ENCODE results near the gene ADGRD2.

DNA sequence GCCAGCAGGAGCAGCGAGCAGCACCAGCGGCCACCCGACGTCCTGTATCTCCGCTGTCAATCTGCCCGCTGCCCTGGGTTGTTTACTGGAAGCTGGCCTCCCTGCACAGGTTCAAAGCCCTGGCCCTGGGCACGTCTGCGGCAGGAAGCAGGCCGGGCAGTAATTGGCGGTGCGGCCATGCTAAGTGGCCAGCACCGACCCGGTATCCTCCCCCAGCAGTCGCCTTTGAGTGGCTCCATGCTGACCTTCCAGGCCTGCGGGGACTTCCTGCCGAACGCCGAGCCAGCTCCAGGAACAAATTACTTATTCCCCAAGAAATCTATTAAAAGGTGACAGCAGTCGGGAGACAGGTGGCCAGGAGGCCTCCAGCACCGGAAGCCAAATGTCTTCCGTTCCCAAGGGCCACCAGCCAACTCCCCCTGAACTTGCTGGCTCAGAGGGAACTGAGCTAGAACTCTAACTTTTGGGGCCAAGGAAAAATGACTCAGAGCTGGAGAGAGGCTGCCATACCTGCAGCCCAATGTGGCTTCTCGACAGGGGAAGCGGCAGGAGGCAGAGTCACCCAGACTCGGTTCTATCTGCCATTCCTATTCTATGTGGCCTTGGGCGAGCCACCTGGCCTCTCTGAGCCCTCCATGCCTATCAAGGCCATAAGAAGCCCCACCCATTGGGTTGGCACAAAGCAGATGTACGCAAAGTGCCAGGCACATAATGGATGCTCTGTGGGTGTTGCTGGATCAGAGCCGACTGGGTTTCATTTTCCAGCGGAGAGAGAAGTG is 21.3 kb upstream of the ADGRD2 start:
- no peak for TF ChIP-seq POLR2A (IDR thresholded peaks at IDR 0.05)
- TF ChIP-seq, protein P1, sequence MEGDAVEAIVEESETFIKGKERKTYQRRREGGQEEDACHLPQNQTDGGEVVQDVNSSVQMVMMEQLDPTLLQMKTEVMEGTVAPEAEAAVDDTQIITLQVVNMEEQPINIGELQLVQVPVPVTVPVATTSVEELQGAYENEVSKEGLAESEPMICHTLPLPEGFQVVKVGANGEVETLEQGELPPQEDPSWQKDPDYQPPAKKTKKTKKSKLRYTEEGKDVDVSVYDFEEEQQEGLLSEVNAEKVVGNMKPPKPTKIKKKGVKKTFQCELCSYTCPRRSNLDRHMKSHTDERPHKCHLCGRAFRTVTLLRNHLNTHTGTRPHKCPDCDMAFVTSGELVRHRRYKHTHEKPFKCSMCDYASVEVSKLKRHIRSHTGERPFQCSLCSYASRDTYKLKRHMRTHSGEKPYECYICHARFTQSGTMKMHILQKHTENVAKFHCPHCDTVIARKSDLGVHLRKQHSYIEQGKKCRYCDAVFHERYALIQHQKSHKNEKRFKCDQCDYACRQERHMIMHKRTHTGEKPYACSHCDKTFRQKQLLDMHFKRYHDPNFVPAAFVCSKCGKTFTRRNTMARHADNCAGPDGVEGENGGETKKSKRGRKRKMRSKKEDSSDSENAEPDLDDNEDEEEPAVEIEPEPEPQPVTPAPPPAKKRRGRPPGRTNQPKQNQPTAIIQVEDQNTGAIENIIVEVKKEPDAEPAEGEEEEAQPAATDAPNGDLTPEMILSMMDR (IDR thresholded peaks at IDR 0.05) = no peak

Measured in tibial nerve (tissue), 3 donors.